Panc1 (cell line): ENCODE results near the gene PSTK. TPM values are rescaled to one million over a fixed set of nuclear protein-coding genes. Genes with fewer than 3 reads are reported as not detected.

Experiments used
- ATAC-seq: fragments of 200-7000 bp; cut with Tn5 transposase; 2 replicates; pipeline ENCODE4 v1.9.1; 2020; ENCODE audit warnings: mild to moderate bottlenecking, moderate library complexity
- BruUV-seq: library from RNA; stranded (reverse); fragments of 400-500 nt; replicated peaks from 2 replicates; lab custom pipeline; 2021; lab: Mats Ljungman, UMichigan
- CTCF ChIA-PET: fragments of 300-600 bp; sonication (Branson Sonifier 250); formaldehyde crosslinking; loops from one replicate; lab custom pipeline; 2022; ENCODE audit warnings: antibody characterized with exemption; lab: Charles Lee
- POLR2A ChIA-PET: fragments of 300-600 bp; sonication (Branson Sonifier 250); formaldehyde crosslinking; loops from one replicate; lab custom pipeline; 2022; ENCODE audit warnings: antibody characterized with exemption; lab: Charles Lee
- DNase-seq: peaks from one replicate; pipeline ENCODE4 v3.0.0-alpha.2; 2010; ENCODE audit warnings: low read depth, low spot score
- H3K27ac ChIP-seq: 2 replicates; pipeline ENCODE4 v1.5.1; 2011; ENCODE audit warnings: mild to moderate bottlenecking, low read length, inconsistent platforms
- H3K27me3 ChIP-seq: fragments of 200-500 bp; sonication (Bioruptor generic); 2 replicates; pipeline ENCODE4 v1.6.0; 2014; ENCODE audit warnings: low read length, inconsistent platforms; ENCODE audit not compliant: control insufficient read depth, insufficient read depth
- H3K36me3 ChIP-seq: fragments of 200-500 bp; sonication (Bioruptor generic); 2 replicates; pipeline ENCODE4 v1.5.1; 2014; ENCODE audit warnings: inconsistent platforms, mild to moderate bottlenecking, low read length, moderate library complexity; ENCODE audit not compliant: control insufficient read depth, insufficient read depth
- H3K4me1 ChIP-seq: 2 replicates; pipeline ENCODE4 v1.5.1; 2011; ENCODE audit warnings: inconsistent platforms, mild to moderate bottlenecking, low read length, moderate library complexity; ENCODE audit not compliant: control insufficient read depth, insufficient read depth
- H3K4me3 ChIP-seq, 2 experiments: 2 replicates each; pipeline ENCODE4 v1.5.1; 2011 to 2012; ENCODE audit warnings: low read depth in 2 of 2, low read length in 2 of 2, mild to moderate bottlenecking in 2 of 2, inconsistent platforms in 1 of 2, moderate library complexity in 1 of 2
- H3K9me3 ChIP-seq: fragments of 200-500 bp; sonication (Bioruptor generic); 2 replicates; pipeline ENCODE4 v1.5.1; 2014; ENCODE audit warnings: low read depth, mild to moderate bottlenecking, inconsistent platforms, low read length, moderate library complexity; ENCODE audit not compliant: control insufficient read depth, insufficient read depth
- POLR2AphosphoS5 ChIP-seq: IDR thresholded peaks from 2 replicates; pipeline ENCODE4 v1.6.1; 2012; ENCODE audit warnings: mild to moderate bottlenecking, low read depth, low read length, moderate library complexity
- REST ChIP-seq, 2 experiments: IDR thresholded peaks; 2 replicates each; pipeline ENCODE4 v1.6.1; 2011 to 2012; ENCODE audit warnings: low read depth in 2 of 2, control low read depth in 1 of 2, low read length in 1 of 2, mild to moderate bottlenecking in 1 of 2, moderate library complexity in 1 of 2; ENCODE audit not compliant: insufficient read depth in 1 of 2
- SIN3A ChIP-seq: IDR thresholded peaks from 2 replicates; pipeline ENCODE4 v1.6.1; 2012; ENCODE audit warnings: low read depth, mild to moderate bottlenecking, low read length, moderate library complexity, borderline replicate concordance; ENCODE audit not compliant: insufficient read depth
- TCF7L2 ChIP-seq: IDR thresholded peaks from 2 replicates; pipeline ENCODE4 v1.6.1; 2011; ENCODE audit warnings: mild to moderate bottlenecking, low read depth, low read length, inconsistent platforms
- in situ Hi-C: cut with HindIII; loops from 2 replicates; pipeline ENCODE4 v1.10.0; 2016; ENCODE audit warnings: low sequenced_read_pairs, low pct_unique_long_range_greater_than_20kb
- intact Hi-C: fragments of 100-400 bp; cut with micrococcal nuclease; formaldehyde crosslinking; loops from one replicate; pipeline ENCODE4 v1.10.0; 2022; ENCODE audit not compliant: unreplicated experiment
- total RNA-seq: library from RNA; stranded (reverse); gene quantifications from one replicate; pipeline ENCODE4 v1.2.1, GENCODE V29; 2021; ENCODE audit not compliant: unreplicated experiment
- TF ChIP-seq, protein P1 (sequence below): fragments of 450-650 bp; IDR thresholded peaks from 2 replicates; pipeline ENCODE4 v1.5.1; 2017; ENCODE audit warnings: mild to moderate bottlenecking

The PSTK gene
- total RNA-seq, 1 experiment from 2014 or later, result 15.8 TPM

DNA sequence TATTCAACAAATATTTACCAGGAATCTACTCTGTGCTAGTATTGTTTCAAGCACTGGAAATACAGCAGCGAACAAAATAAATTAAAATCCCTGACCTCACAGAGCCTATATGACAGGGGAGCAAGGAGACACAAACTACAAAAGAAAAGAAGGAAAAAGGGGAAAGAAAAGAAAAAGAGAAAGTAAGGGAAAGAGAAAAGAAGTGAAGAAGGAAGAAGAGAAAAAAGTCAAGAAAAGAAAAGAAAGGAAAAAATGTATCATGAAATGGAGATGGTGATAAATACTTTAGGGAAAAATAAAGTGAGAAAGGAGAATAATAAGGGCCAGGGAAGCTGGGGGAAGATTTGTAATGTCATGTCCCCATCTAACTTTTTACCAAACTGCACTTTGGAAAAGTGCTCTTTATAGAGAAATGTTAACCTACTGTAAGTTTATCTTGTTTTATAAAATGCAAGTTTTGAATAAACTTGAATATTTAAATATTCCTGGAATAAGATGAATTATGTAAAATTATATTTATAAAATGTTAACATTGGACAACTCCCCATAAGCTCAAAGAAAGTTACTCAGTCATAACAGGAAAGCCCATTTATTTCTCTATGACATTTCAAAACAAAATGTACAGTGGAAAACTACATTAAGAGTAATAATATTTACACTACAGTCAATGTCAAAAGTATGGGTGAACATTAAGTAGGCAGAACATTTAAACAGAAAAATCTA, 40.9 kb upstream of the PSTK start:
- Histone ChIP-seq H3K4me3 (no peak overlapping the region), H3K36me3 (peaks cover 27% of the 10 kb centered on the region), H3K27ac (no peak overlapping the region), H3K4me1 (no peaks in the 10 kb centered on the region), H3K27me3 (no peaks in the 10 kb centered on the region), H3K9me3 (no peaks in the 10 kb centered on the region)
- DNase-seq, result no peak
- CTCF ChIA-PET, result no interaction called here
- intact Hi-C loops (no loop called here), in situ Hi-C loops (no loop called here)
- POLR2A ChIA-PET, result no interaction called here
- TF ChIP-seq TCF7L2 (no peak), SIN3A (no peak)
- TF ChIP-seq, protein P1, sequence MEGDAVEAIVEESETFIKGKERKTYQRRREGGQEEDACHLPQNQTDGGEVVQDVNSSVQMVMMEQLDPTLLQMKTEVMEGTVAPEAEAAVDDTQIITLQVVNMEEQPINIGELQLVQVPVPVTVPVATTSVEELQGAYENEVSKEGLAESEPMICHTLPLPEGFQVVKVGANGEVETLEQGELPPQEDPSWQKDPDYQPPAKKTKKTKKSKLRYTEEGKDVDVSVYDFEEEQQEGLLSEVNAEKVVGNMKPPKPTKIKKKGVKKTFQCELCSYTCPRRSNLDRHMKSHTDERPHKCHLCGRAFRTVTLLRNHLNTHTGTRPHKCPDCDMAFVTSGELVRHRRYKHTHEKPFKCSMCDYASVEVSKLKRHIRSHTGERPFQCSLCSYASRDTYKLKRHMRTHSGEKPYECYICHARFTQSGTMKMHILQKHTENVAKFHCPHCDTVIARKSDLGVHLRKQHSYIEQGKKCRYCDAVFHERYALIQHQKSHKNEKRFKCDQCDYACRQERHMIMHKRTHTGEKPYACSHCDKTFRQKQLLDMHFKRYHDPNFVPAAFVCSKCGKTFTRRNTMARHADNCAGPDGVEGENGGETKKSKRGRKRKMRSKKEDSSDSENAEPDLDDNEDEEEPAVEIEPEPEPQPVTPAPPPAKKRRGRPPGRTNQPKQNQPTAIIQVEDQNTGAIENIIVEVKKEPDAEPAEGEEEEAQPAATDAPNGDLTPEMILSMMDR, result no peak
- ATAC-seq, result no peak
- BruUV-seq, result no TSS peak

GRCh38 chr10:122939856-122940543, 40.2 kb upstream of the PSTK start:
- Histone ChIP-seq H3K9me3 (no peaks in the 10 kb centered on the region), H3K4me1 (no peaks in the 10 kb centered on the region), H3K27ac (no peak overlapping the region), H3K36me3 (peaks cover 27% of the 10 kb centered on the region), H3K4me3 (no peak overlapping the region), H3K27me3 (no peaks in the 10 kb centered on the region)
- in situ Hi-C loops, result no loop called here
- no peak for ATAC-seq
- CTCF ChIA-PET, result no interaction called here
- BruUV-seq, result no TSS peak
- DNase-seq, result no peak
- TF ChIP-seq, protein P1, result no peak
- TF ChIP-seq REST (IDR thresholded peaks at IDR 0.05; ENCODE audit: insufficient read depth in 1 of 2, low read depth in 2 of 2, low read length in 1 of 2), result no peak
- no peak for TF ChIP-seq SIN3A
- no peak for TF ChIP-seq POLR2AphosphoS5
- TF ChIP-seq TCF7L2, result no peak
- POLR2A ChIA-PET, result no interaction called here
- intact Hi-C loops, result no loop called here
